NT2/D1 (cell line): ENCODE measurements around the gene RNF220.

Experiments used
- SUZ12 ChIP-seq: IDR thresholded peaks from 2 replicates; pipeline ENCODE4 v1.6.1; 2011; ENCODE audit not compliant: insufficient read length, insufficient read depth; ENCODE audit errors: extremely low read depth
- ZNF274 ChIP-seq: IDR thresholded peaks from 2 replicates; pipeline ENCODE4 v1.6.1; 2011; ENCODE audit warnings: mild to moderate bottlenecking, low read depth, low read length

- no peak for TF ChIP-seq ZNF274
- no peak for TF ChIP-seq SUZ12
Observed at GRCh38 chr1:44663417-44663816, 258.4 kb downstream of the RNF220 start.
